H9 (cell line): ENCODE results near the gene MGAT4D. TPM values are rescaled to one million over a fixed set of nuclear protein-coding genes. Genes with fewer than 3 reads are reported as not detected.

Experiments used
- DNase-seq: peaks from one replicate; pipeline ENCODE4 v3.0.0-alpha.2; 2017
- H2AFZ ChIP-seq: one replicate; pipeline ENCODE4 v1.6.1; 2013; ENCODE audit warnings: mild to moderate bottlenecking, low read length, control low read depth, moderate library complexity
- H2AK5ac ChIP-seq: 2 replicates; pipeline ENCODE4 v1.6.1; 2013; ENCODE audit warnings: low read length, control low read depth, mixed read lengths; ENCODE audit not compliant: insufficient read length
- H2BK120ac ChIP-seq: one replicate; pipeline ENCODE4 v1.6.1; 2013; ENCODE audit warnings: low read depth, mild to moderate bottlenecking, low read length, control low read depth, inconsistent platforms; ENCODE audit not compliant: poor library complexity, severe bottlenecking
- H2BK12ac ChIP-seq: 2 replicates; pipeline ENCODE4 v1.6.1; 2013; ENCODE audit warnings: low read length, control low read depth, mixed read lengths, low read depth; ENCODE audit not compliant: insufficient read length
- H2BK15ac ChIP-seq: 2 replicates; pipeline ENCODE4 v1.6.1; 2013; ENCODE audit warnings: low read depth, low read length, control low read depth
- H2BK20ac ChIP-seq: one replicate; pipeline ENCODE4 v1.6.1; 2013; ENCODE audit warnings: low read depth, mild to moderate bottlenecking, low read length, control low read depth, inconsistent platforms; ENCODE audit not compliant: poor library complexity, severe bottlenecking
- H2BK5ac ChIP-seq: 2 replicates; pipeline ENCODE4 v1.6.1; 2013; ENCODE audit warnings: low read length, control low read depth, mixed read lengths; ENCODE audit not compliant: insufficient read length
- H3K14ac ChIP-seq: 2 replicates; pipeline ENCODE4 v1.6.1; 2013; ENCODE audit warnings: low read length, control low read depth; ENCODE audit not compliant: insufficient read depth
- H3K18ac ChIP-seq: 2 replicates; pipeline ENCODE4 v1.6.1; 2013; ENCODE audit warnings: low read depth, mild to moderate bottlenecking, mixed read lengths, low read length, control low read depth; ENCODE audit not compliant: insufficient read length
- H3K23ac ChIP-seq: 2 replicates; pipeline ENCODE4 v1.6.1; 2013; ENCODE audit warnings: low read length, control low read depth, mixed read lengths, low read depth; ENCODE audit not compliant: insufficient read length
- H3K23me2 ChIP-seq: 2 replicates; pipeline ENCODE4 v1.6.1; 2013; ENCODE audit warnings: low read depth, mild to moderate bottlenecking, mixed read lengths, low read length, control low read depth; ENCODE audit not compliant: insufficient read length, poor library complexity, severe bottlenecking
- H3K27ac ChIP-seq: 2 replicates; pipeline ENCODE4 v1.5.1; 2013; ENCODE audit warnings: low read length, control low read depth, mixed read lengths, low read depth; ENCODE audit not compliant: insufficient read length
- H3K27me3 ChIP-seq: 2 replicates; pipeline ENCODE4 v1.6.1; 2013; ENCODE audit warnings: low read length, control low read depth, inconsistent platforms; ENCODE audit not compliant: insufficient read depth
- H3K4ac ChIP-seq: 2 replicates; pipeline ENCODE4 v1.6.1; 2013; ENCODE audit warnings: low read depth, mild to moderate bottlenecking, control low read depth, inconsistent platforms, low read length, moderate library complexity
- H3K4me1 ChIP-seq: 2 replicates; pipeline ENCODE4 v1.6.1; 2013; ENCODE audit warnings: low read length, control low read depth, inconsistent platforms; ENCODE audit not compliant: insufficient read depth
- H3K4me2 ChIP-seq: 2 replicates; pipeline ENCODE4 v1.6.1; 2013; ENCODE audit warnings: low read length, control low read depth, mixed read lengths; ENCODE audit not compliant: insufficient read length, insufficient read depth
- H3K56ac ChIP-seq: 2 replicates; pipeline ENCODE4 v1.6.1; 2013; ENCODE audit warnings: low read depth, mild to moderate bottlenecking, mixed read lengths, low read length, control low read depth; ENCODE audit not compliant: insufficient read length
- H3K79me1 ChIP-seq: 2 replicates; pipeline ENCODE4 v1.6.1; 2013; ENCODE audit warnings: low read depth, mild to moderate bottlenecking, moderate library complexity, low read length, control low read depth, inconsistent platforms; ENCODE audit not compliant: insufficient read depth, poor library complexity, severe bottlenecking
- H3K79me2 ChIP-seq: 2 replicates; pipeline ENCODE4 v1.6.1; 2013; ENCODE audit warnings: low read length, control low read depth, inconsistent platforms; ENCODE audit not compliant: insufficient read depth
- H3K9ac ChIP-seq: 2 replicates; pipeline ENCODE4 v1.6.1; 2013; ENCODE audit warnings: low read length, control low read depth, mixed read lengths; ENCODE audit not compliant: insufficient read length; ENCODE audit errors: extremely low read depth
- H3K9me3 ChIP-seq: one replicate; pipeline ENCODE4 v1.6.1; 2013; ENCODE audit warnings: low read depth, low read length, inconsistent platforms; ENCODE audit not compliant: control insufficient read depth
- H3T11ph ChIP-seq: one replicate; pipeline ENCODE4 v1.6.1; 2013; ENCODE audit warnings: mild to moderate bottlenecking, low read length, control low read depth, inconsistent platforms
- H4K20me1 ChIP-seq: one replicate; pipeline ENCODE4 v1.6.1; 2013; ENCODE audit not compliant: control insufficient read depth, insufficient read length, insufficient read depth
- H4K5ac ChIP-seq: 2 replicates; pipeline ENCODE4 v1.6.1; 2013; ENCODE audit warnings: low read depth, mild to moderate bottlenecking, mixed read lengths, low read length, control low read depth; ENCODE audit not compliant: insufficient read length
- H4K8ac ChIP-seq: replicated peaks from 2 replicates; pipeline ENCODE4 v1.6.1; 2013; ENCODE audit warnings: low read length, control low read depth, mixed read lengths, low read depth; ENCODE audit not compliant: insufficient read length
- H4K91ac ChIP-seq: 2 replicates; pipeline ENCODE4 v1.6.1; 2013; ENCODE audit warnings: low read depth, mild to moderate bottlenecking, moderate library complexity, mixed read lengths, low read length, control low read depth; ENCODE audit not compliant: insufficient read length
- H3K27ac Mint-ChIP-seq, 3 experiments: 2 replicates in 2 of 3; 3 replicates in 1 of 3; pipeline ENCODE4 v1.8.0; 2020 to 2021; ENCODE audit warnings: mixed read lengths in 3 of 3, mild to moderate bottlenecking in 1 of 3, moderate library complexity in 1 of 3
- H3K27me3 Mint-ChIP-seq: 2 replicates; pipeline ENCODE4 v1.8.0; 2021; ENCODE audit warnings: low read depth, mild to moderate bottlenecking, moderate library complexity, mixed read lengths
- H3K36me3 Mint-ChIP-seq, 3 experiments: 2 replicates in 2 of 3; 3 replicates in 1 of 3; pipeline ENCODE4 v1.8.0; 2020 to 2021; ENCODE audit warnings: low read depth in 3 of 3, mixed read lengths in 3 of 3; ENCODE audit not compliant: insufficient read depth in 1 of 3
- H3K4me1 Mint-ChIP-seq, 2 experiments: 2 replicates each; pipeline ENCODE4 v1.8.0; 2020; ENCODE audit warnings: mixed read lengths in 2 of 2
- H3K4me3 Mint-ChIP-seq, 2 experiments: 2 replicates in 1 of 2; 3 replicates in 1 of 2; pipeline ENCODE4 v1.8.0; 2020 to 2021; ENCODE audit warnings: mild to moderate bottlenecking in 2 of 2, mixed read lengths in 2 of 2, moderate library complexity in 1 of 2
- H3K9me3 Mint-ChIP-seq, 2 experiments: 2 replicates in 1 of 2; 3 replicates in 1 of 2; pipeline ENCODE4 v1.8.0; 2020; ENCODE audit warnings: mild to moderate bottlenecking in 2 of 2, mixed read lengths in 2 of 2, moderate library complexity in 1 of 2
- WGBS: extraction: QIAGEN DNeasy Blood & Tissue Kit; methylation state at CpG from one replicate; pipeline ENCODE4 v1.1.7; 2013; ENCODE audit warnings: missing lambda C conversion rate, low lambda C conversion rate, mixed read lengths; ENCODE audit not compliant: insufficient read length; ENCODE audit errors: extremely low coverage; 5-methylcytosine and 5-hydroxymethylcytosine counted together
- total RNA-seq: library from RNA; stranded (reverse); gene quantifications from 2 replicates; pipeline ENCODE4 v1.2.1, GENCODE V29; 2021
- TF ChIP-seq, protein P1 (sequence below): fragments of 200-600 bp; sonication (generic); conservative IDR thresholded peaks from 3 replicates; pipeline ENCODE4 v1.8.0; 2021; ENCODE audit warnings: antibody characterized with exemption, mild to moderate bottlenecking

Gene MGAT4D
- total RNA-seq, 1 experiment from 2014 or later, result not detected

DNA sequence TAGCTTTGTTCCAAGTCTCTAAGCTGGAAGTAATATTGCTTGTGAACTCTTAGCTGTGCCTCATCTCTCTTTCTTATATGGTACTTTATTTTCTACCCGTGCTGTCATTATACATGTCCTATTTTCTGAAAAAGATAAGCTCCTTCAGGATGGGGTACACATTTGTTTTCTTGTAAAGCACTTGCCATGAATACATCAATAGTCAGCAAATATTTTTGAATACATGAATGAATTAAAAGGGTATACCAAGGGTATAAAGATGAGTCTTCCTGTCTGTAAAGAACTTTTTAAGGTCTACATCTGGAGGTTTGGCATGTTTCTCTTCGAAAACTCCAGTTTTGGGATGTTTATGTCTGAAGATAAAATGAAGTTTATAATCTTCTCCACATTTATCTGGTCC, 98.0 kb downstream of the MGAT4D start:
- Histone ChIP-seq H2BK5ac (no peak overlapping the region), H3K18ac (no peak overlapping the region), H3K9ac (no peak overlapping the region), H3K9me3 (no peaks in the 10 kb centered on the region), H3K4ac (no peak overlapping the region), H2BK12ac (no peak overlapping the region), H3K56ac (no peak overlapping the region), H4K8ac (no peak overlapping the region), H3K4me1 (no peaks in the 10 kb centered on the region), H3K23me2 (no peaks in the 10 kb centered on the region), H3K27ac (no peak overlapping the region), H3T11ph (no peak overlapping the region), H3K23ac (no peak overlapping the region), H3K27me3 (no peaks in the 10 kb centered on the region), H2BK15ac (no peak overlapping the region), H2BK20ac (no peak overlapping the region), H4K5ac (no peak overlapping the region), H3K79me2 (no peaks in the 10 kb centered on the region), H3K79me1 (no peaks in the 10 kb centered on the region), H2BK120ac (no peak overlapping the region), H2AK5ac (no peak overlapping the region), H3K4me2 (no peak overlapping the region), H2AFZ (no peak overlapping the region), H4K20me1 (no peaks in the 10 kb centered on the region), H4K91ac (no peak overlapping the region), H3K14ac (no peak overlapping the region)
- Mint-ChIP-seq H3K4me3 (no peak overlapping the region), H3K27ac (no peak overlapping the region), H3K9me3 (no peaks in the 10 kb centered on the region), H3K27me3 (no peaks in the 10 kb centered on the region; the same call in 1 of the 2 replicates), H3K4me1 (no peaks in the 10 kb centered on the region), H3K36me3 (no peaks in the 10 kb centered on the region)
- DNase-seq, result no peak
- no CpG with 5 or more reads among the region's 2 CpGs for WGBS
- TF ChIP-seq, protein P1, sequence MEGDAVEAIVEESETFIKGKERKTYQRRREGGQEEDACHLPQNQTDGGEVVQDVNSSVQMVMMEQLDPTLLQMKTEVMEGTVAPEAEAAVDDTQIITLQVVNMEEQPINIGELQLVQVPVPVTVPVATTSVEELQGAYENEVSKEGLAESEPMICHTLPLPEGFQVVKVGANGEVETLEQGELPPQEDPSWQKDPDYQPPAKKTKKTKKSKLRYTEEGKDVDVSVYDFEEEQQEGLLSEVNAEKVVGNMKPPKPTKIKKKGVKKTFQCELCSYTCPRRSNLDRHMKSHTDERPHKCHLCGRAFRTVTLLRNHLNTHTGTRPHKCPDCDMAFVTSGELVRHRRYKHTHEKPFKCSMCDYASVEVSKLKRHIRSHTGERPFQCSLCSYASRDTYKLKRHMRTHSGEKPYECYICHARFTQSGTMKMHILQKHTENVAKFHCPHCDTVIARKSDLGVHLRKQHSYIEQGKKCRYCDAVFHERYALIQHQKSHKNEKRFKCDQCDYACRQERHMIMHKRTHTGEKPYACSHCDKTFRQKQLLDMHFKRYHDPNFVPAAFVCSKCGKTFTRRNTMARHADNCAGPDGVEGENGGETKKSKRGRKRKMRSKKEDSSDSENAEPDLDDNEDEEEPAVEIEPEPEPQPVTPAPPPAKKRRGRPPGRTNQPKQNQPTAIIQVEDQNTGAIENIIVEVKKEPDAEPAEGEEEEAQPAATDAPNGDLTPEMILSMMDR, result no peak
